ENCODE measurements around the gene LIG4.
A peak's percentile ranks its signal among the peaks of the same experiment; 100 is the strongest.

LIG4 gene

GRCh38 chr13:108195146-108195545, 20.2 kb downstream of the LIG4 start:
- Histone ChIP-seq H3K4me3 (ENCODE audit: low read depth, low read length) (no peak overlapping the region), H3K36me3 (ENCODE audit: control insufficient read depth in 2 of 2, insufficient read depth in 1 of 2, low read length in 2 of 2) (no peaks in the 10 kb centered on the region), H3K27ac (ENCODE audit: extremely low read depth, low read depth, low read length) (no peak overlapping the region), H3K4me1 (ENCODE audit: control insufficient read depth, insufficient read depth, low read length) (no peaks in the 10 kb centered on the region), H3K9me3 (ENCODE audit: control insufficient read depth, insufficient read depth, low read depth, low read length) (no peaks in the 10 kb centered on the region)
- ChIA-PET POLR2A (no interaction called here), CTCF (interaction anchor here (0.7 kb wide), 1 partner anchor 53 kb away, joined by 3 read pairs; no protein-coding TSS in a partner anchor)
- peak; percentile 25 for TF ChIP-seq SETDB1 (IDR thresholded peaks at IDR 0.05; ENCODE audit: insufficient read length, low read length)
- no peak for TF ChIP-seq ZEB2 (tag by site-specific recombination; IDR thresholded peaks at IDR 0.05)
- TF ChIP-seq, protein P1, sequence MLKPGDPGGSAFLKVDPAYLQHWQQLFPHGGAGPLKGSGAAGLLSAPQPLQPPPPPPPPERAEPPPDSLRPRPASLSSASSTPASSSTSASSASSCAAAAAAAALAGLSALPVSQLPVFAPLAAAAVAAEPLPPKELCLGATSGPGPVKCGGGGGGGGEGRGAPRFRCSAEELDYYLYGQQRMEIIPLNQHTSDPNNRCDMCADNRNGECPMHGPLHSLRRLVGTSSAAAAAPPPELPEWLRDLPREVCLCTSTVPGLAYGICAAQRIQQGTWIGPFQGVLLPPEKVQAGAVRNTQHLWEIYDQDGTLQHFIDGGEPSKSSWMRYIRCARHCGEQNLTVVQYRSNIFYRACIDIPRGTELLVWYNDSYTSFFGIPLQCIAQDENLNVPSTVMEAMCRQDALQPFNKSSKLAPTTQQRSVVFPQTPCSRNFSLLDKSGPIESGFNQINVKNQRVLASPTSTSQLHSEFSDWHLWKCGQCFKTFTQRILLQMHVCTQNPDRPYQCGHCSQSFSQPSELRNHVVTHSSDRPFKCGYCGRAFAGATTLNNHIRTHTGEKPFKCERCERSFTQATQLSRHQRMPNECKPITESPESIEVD (tag by site-specific recombination; IDR thresholded peaks at IDR 0.05) = no peak
- TF ChIP-seq ZNF768 (tag by site-specific recombination; IDR thresholded peaks at IDR 0.05) = no peak
- no peak for TF ChIP-seq ZNF121 (tag by site-specific recombination; IDR thresholded peaks at IDR 0.05)

GRCh38 chr13:108194435-108194936, 20.9 kb downstream of the LIG4 start:
- H3K9me3 ChIP-seq (ENCODE audit: control insufficient read depth, insufficient read depth, low read depth, low read length) = no peaks in the 10 kb centered on the region
- CTCF ChIA-PET = no interaction called here
- no peak overlapping the region for H3K27ac ChIP-seq (ENCODE audit: extremely low read depth, low read depth, low read length)
- no peaks in the 10 kb centered on the region for H3K36me3 ChIP-seq (ENCODE audit: control insufficient read depth in 2 of 2, insufficient read depth in 1 of 2, low read length in 2 of 2)
- H3K4me1 ChIP-seq (ENCODE audit: control insufficient read depth, insufficient read depth, low read length) = no peaks in the 10 kb centered on the region
- POLR2A ChIA-PET = no interaction called here
- H3K4me3 ChIP-seq (ENCODE audit: low read depth, low read length) = no peak overlapping the region
- TF ChIP-seq ZNF366 (tag by site-specific recombination; conservative IDR thresholded peaks at IDR 0.05) (no peak), ZNF777 (tag by site-specific recombination; IDR thresholded peaks at IDR 0.05; ENCODE audit: borderline replicate concordance) (no peak), ZNF843 (tag by site-specific recombination; IDR thresholded peaks at IDR 0.05) (no peak), ZNF404 (tag by site-specific recombination; IDR thresholded peaks at IDR 0.05) (no peak), ZBTB7A (tag by site-specific recombination; IDR thresholded peaks at IDR 0.05; ENCODE audit: low read depth) (no peak), WT1 (tag by site-specific recombination; IDR thresholded peaks at IDR 0.05) (no peak), KLF1 (tag by site-specific recombination; IDR thresholded peaks at IDR 0.05) (no peak), ZNF501 (tag by site-specific recombination; IDR thresholded peaks at IDR 0.05) (no peak)

GRCh38 chr13:108193806-108194205, 21.5 kb downstream of the LIG4 start:
- POLR2A ChIA-PET = no interaction called here
- CTCF ChIA-PET = no interaction called here
- no peak overlapping the region for H3K27ac ChIP-seq (ENCODE audit: extremely low read depth, low read depth, low read length)
- TF ChIP-seq, protein P2, sequence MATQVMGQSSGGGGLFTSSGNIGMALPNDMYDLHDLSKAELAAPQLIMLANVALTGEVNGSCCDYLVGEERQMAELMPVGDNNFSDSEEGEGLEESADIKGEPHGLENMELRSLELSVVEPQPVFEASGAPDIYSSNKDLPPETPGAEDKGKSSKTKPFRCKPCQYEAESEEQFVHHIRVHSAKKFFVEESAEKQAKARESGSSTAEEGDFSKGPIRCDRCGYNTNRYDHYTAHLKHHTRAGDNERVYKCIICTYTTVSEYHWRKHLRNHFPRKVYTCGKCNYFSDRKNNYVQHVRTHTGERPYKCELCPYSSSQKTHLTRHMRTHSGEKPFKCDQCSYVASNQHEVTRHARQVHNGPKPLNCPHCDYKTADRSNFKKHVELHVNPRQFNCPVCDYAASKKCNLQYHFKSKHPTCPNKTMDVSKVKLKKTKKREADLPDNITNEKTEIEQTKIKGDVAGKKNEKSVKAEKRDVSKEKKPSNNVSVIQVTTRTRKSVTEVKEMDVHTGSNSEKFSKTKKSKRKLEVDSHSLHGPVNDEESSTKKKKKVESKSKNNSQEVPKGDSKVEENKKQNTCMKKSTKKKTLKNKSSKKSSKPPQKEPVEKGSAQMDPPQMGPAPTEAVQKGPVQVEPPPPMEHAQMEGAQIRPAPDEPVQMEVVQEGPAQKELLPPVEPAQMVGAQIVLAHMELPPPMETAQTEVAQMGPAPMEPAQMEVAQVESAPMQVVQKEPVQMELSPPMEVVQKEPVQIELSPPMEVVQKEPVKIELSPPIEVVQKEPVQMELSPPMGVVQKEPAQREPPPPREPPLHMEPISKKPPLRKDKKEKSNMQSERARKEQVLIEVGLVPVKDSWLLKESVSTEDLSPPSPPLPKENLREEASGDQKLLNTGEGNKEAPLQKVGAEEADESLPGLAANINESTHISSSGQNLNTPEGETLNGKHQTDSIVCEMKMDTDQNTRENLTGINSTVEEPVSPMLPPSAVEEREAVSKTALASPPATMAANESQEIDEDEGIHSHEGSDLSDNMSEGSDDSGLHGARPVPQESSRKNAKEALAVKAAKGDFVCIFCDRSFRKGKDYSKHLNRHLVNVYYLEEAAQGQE (tag by site-specific recombination; IDR thresholded peaks at IDR 0.05) = no peak
- TF ChIP-seq, protein P3, sequence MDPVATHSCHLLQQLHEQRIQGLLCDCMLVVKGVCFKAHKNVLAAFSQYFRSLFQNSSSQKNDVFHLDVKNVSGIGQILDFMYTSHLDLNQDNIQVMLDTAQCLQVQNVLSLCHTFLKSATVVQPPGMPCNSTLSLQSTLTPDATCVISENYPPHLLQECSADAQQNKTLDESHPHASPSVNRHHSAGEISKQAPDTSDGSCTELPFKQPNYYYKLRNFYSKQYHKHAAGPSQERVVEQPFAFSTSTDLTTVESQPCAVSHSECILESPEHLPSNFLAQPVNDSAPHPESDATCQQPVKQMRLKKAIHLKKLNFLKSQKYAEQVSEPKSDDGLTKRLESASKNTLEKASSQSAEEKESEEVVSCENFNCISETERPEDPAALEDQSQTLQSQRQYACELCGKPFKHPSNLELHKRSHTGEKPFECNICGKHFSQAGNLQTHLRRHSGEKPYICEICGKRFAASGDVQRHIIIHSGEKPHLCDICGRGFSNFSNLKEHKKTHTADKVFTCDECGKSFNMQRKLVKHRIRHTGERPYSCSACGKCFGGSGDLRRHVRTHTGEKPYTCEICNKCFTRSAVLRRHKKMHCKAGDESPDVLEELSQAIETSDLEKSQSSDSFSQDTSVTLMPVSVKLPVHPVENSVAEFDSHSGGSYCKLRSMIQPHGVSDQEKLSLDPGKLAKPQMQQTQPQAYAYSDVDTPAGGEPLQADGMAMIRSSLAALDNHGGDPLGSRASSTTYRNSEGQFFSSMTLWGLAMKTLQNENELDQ (tag by site-specific recombination; IDR thresholded peaks at IDR 0.05; ENCODE audit: low read depth) = no peak
- TF ChIP-seq OVOL3 (tag by site-specific recombination; IDR thresholded peaks at IDR 0.05) = no peak
- TF ChIP-seq, protein P4, sequence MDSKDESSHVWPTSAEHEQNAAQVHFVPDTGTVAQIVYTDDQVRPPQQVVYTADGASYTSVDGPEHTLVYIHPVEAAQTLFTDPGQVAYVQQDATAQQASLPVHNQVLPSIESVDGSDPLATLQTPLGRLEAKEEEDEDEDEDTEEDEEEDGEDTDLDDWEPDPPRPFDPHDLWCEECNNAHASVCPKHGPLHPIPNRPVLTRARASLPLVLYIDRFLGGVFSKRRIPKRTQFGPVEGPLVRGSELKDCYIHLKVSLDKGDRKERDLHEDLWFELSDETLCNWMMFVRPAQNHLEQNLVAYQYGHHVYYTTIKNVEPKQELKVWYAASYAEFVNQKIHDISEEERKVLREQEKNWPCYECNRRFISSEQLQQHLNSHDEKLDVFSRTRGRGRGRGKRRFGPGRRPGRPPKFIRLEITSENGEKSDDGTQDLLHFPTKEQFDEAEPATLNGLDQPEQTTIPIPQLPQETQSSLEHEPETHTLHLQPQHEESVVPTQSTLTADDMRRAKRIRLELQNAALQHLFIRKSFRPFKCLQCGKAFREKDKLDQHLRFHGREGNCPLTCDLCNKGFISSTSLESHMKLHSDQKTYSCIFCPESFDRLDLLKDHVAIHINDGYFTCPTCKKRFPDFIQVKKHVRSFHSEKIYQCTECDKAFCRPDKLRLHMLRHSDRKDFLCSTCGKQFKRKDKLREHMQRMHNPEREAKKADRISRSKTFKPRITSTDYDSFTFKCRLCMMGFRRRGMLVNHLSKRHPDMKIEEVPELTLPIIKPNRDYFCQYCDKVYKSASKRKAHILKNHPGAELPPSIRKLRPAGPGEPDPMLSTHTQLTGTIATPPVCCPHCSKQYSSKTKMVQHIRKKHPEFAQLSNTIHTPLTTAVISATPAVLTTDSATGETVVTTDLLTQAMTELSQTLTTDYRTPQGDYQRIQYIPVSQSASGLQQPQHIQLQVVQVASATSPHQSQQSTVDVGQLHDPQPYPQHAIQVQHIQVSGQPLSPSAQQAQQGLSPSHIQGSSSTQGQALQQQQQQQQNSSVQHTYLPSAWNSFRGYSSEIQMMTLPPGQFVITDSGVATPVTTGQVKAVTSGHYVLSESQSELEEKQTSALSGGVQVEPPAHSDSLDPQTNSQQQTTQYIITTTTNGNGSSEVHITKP (tag by site-specific recombination; IDR thresholded peaks at IDR 0.05) = no peak
- no peak for TF ChIP-seq HOXA7 (CRISPR knock-in tag; IDR thresholded peaks at IDR 0.05; ENCODE audit: borderline replicate concordance)
- TF ChIP-seq IKZF3 (tag by site-specific recombination; IDR thresholded peaks at IDR 0.05) = no peak
- TF ChIP-seq ZNF707 (tag by site-specific recombination; IDR thresholded peaks at IDR 0.05) = no peak
- TF ChIP-seq TCF7L2 (IDR thresholded peaks at IDR 0.05; ENCODE audit: borderline replicate concordance, low read depth, low read length) = no peak
- TF ChIP-seq ZFP3 (tag by site-specific recombination; IDR thresholded peaks at IDR 0.05; ENCODE audit: low read depth) = no peak

More at GRCh38 chr13:108193806-108194205, 21.5 kb downstream of the LIG4 start:
- H3K4me3 ChIP-seq (ENCODE audit: low read depth, low read length) = no peak overlapping the region
- H3K36me3 ChIP-seq (ENCODE audit: control insufficient read depth in 2 of 2, insufficient read depth in 1 of 2, low read length in 2 of 2) = no peaks in the 10 kb centered on the region
- no peaks in the 10 kb centered on the region for H3K4me1 ChIP-seq (ENCODE audit: control insufficient read depth, insufficient read depth, low read length)
- no peaks in the 10 kb centered on the region for H3K9me3 ChIP-seq (ENCODE audit: control insufficient read depth, insufficient read depth, low read depth, low read length)

Measured in HEK293 (cell line).